Hepatic stellate cell (primary cell): ENCODE results near the gene TAF11L13.
"Not testable (repeated sequence)": the region's sequence is repeated elsewhere in the genome, so short reads cannot be mapped to it uniquely, and the experiment has no call there.

Source experiments
- DNase-seq: peaks from one replicate; pipeline ENCODE4 v3.0.0; 2011; ENCODE audit warnings: low spot score

Gene TAF11L13

DNA sequence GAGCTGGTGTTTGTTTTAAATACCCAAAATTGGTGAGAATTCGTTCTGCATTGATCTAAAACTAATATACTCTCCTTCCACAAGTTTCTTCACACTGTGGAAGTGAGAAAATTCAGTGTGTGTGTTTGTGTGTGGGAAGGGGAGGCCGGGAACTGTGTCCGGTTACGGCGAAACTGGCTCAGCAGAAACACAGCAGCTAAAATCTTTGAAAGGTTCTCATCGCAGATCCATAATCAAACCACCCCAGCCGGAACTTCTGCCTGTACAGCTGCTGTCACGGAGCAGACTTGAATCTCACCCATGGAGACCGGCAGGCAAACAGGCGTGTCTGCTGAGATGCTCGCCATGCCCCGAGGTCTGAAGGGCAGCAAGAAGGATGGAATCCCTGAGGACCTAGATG, at the start of gene TAF11L13:
TSS of gene TAF11L13 (plus strand) at position 301 of the 400 bp plus-strand sequence.
- not testable (repeated sequence) for DNase-seq

DNA sequence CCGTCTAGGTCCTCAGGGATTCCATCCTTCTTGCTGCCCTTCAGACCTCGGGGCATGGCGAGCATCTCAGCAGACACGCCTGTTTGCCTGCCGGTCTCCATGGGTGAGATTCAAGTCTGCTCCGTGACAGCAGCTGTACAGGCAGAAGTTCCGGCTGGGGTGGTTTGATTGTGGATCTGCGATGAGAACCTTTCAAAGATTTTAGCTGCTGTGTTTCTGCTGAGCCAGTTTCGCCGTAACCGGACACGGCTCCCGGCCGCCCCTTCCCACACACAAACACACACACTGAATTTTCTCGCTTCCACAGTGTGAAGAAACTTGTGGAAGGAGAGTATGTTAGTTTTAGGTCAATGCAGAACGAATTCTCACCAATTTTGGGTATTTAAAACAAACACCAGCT, 46.2 kb upstream of the TAF11L13 start, which contains the start of gene TAF11L7:
TSS of gene TAF11L7 (minus strand) at position 101 of the 400 bp plus-strand sequence.
- not testable (repeated sequence) for DNase-seq

DNA sequence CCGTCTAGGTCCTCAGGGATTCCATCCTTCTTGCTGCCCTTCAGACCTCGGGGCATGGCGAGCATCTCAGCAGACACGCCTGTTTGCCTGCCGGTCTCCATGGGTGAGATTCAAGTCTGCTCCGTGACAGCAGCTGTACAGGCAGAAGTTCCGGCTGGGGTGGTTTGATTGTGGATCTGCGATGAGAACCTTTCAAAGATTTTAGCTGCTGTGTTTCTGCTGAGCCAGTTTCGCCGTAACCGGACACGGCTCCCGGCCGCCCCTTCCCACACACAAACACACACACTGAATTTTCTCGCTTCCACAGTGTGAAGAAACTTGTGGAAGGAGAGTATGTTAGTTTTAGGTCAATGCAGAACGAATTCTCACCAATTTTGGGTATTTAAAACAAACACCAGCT, 41.0 kb upstream of the TAF11L13 start, which contains the start of gene TAF11L8:
TSS of gene TAF11L8 (minus strand) at position 101 of the 400 bp plus-strand sequence.
- DNase-seq, result not testable (repeated sequence)

DNA sequence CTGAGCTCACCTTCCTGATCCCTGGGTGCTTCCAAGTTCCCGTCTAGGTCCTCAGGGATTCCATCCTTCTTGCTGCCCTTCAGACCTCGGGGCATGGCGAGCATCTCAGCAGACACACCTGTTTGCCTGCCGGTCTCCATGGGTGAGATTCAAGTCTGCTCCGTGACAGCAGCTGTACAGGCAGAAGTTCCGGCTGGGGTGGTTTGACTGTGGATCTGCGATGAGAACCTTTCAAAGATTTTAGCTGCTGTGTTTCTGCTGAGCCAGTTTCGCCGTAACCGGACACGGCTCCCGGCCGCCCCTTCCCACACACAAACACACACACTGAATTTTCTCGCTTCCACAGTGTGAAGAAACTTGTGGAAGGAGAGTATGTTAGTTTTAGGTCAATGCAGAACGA, 37.6 kb upstream of the TAF11L13 start, which contains the start of gene TAF11L9:
TSS of gene TAF11L9 (minus strand) at position 140 of the 400 bp plus-strand sequence.
- DNase-seq, result not testable (repeated sequence)

DNA sequence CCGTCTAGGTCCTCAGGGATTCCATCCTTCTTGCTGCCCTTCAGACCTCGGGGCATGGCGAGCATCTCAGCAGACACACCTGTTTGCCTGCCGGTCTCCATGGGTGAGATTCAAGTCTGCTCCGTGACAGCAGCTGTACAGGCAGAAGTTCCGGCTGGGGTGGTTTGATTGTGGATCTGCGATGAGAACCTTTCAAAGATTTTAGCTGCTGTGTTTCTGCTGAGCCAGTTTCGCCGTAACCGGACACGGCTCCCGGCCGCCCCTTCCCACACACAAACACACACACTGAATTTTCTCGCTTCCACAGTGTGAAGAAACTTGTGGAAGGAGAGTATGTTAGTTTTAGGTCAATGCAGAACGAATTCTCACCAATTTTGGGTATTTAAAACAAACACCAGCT, 34.2 kb upstream of the TAF11L13 start, which contains the start of gene TAF11L10:
TSS of gene TAF11L10 (minus strand) at position 101 of the 400 bp plus-strand sequence.
- DNase-seq, result not testable (repeated sequence)

DNA sequence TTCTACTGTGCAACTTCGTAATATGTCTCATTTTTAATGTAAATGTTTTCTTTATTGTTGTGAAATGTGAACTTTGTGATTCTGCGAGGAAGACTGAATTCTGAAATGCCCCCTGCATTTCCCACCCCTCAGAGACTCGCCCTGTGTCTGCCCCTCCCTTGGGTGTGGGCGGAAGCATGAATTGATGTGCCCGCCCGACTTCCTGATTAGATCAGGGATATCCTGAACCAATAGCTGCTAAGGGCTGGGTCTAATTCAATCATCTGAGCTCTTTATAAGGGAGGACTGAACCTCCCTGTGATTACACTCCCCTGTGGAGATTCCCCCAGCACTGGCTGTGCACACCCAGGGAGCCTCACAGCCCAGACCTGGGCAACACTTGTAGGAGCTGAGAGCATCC, 28.0 kb upstream of the TAF11L13 start, which contains the start of gene TAF11L11:
TSS of gene TAF11L11 (plus strand) at position 304 of the 400 bp plus-strand sequence.
- DNase-seq, result not testable (repeated sequence)

DNA sequence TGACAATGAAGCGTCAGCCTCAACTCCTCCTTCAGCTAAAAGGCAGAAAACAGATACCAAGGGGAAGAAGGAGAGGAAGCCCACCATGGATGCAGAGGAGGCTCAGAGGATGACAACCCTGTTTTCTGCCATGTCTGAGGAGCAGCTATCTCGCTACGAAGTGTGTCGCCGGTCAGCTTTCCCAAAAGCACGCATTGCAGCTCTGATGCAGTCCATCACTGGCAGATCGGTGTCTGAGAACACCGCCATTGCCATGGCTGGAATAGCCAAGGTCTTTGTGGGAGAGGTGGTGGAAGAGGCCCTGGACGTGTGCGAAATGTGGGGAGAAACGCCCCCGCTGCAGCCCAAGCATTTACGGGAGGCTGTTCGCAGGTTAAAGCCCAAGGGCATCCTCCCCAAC, 26.9 kb upstream of the TAF11L13 start:
- no peak for DNase-seq

DNA sequence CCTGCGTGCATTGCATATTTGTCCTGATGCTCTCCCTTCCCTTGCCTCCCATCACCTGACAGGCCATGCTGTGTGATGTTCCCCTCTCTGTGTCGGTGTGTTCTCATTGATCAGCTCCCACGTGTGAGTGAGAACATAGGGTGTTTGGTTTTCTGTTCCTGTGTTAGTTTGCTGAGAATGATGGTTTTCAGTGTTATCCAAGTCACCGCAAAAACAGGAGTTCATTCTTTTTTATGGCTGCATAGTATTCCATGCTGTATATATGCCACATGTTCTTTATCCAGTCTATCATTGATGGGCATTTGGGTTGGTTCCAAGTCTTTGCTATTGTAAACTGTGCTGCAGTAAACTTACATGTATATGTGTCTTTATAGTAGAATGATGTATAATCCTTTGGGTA, 24.4 kb upstream of the TAF11L13 start:
- DNase-seq, result not testable (repeated sequence)

DNA sequence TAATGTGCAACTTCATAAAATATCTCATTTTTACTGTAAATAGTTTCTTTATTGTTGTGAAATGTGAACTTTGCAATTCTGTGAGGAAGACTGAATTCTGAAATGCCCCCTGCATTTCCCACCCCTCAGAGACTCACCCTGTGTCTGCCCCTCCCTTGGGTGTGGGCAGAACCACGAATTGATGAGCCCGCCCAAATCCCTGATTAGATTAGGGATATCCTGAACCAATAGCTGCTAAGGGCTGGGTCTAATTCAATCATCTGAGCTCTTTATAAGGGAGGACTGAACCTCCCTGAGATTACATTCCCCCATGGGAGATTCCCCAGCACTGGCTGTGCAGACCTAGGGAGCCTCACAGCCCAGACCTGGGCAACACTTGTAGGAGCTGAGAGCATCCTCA, 21.8 kb upstream of the TAF11L13 start, which contains the start of gene TAF11L12:
TSS of gene TAF11L12 (plus strand) at position 301 of the 400 bp plus-strand sequence.
- DNase-seq, result not testable (repeated sequence)

DNA sequence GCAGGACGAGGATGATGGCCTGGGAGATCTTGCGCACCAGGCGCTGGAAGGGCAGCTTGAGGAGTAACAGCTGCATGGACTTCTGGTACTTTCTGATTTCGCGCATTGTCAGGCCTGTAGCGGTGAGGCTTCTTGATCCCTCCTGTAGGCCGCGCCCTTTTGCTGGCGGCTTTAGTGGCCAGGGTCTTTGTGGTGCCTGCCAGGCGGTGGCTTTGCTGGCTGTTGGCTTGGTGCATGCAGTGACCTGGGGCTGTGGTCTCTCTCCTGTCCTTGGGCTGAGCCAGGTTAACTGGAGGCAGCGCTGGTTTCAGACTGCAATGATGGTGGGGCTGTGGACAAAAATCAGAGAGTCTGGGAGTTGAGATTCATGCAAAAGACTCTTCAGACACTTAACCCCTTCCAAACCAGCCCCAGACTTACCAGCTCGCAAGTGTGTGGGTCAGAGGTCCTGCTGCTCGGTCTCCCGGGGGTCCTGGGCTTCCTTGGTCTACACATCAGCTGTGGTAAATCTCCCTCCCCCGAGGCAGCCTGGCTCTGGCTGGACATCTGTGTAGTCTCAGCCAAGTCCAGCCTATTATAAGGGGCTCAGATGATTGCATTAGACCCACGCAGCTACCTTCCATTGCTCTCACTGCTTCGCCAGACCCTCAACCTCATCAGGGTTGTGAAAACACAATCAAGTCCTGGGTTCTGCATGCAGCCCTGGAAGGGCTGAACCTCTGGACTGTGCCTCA, 16.8 kb upstream of the TAF11L13 start:
- no peak for DNase-seq

DNA sequence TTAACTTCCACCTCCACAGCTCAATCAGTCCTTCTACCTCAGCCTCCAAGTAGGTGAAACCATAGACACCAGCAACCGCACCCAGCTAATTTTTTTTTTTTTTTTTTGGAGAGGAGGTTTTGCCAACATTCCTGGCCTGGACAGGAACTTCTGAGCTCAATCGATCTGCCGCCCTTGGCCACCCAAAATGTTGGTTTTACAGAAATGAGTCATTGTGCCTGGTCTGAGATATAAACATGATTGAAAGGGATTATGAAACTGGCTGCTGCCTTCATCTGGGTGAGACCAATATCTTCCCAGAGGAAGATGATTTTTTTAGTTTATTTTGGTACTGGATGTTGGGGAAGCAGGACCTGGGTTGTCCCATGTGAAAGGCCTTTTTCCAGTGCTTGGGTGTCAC, 12.5 kb upstream of the TAF11L13 start:
- no peak for DNase-seq

DNA sequence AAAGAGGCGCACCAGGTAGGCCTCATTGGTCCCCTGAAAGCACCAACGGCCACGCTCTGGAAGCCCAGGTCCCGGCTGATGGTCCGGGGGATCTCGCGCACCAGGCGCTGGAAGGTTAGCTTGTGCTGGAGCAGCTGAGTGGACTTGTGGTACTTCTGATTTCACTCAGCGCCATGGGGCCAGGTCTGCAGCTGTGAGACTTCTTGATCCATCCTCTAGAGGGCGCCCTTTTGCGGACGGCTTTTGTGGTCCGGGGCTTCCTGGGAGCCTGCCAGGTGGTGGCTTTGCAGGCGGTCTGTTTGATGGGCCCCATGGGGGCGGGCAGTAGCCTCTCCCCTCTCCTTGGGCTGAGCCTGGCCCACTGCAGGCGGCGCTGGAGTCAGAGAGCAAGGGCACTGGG, 11.3 kb upstream of the TAF11L13 start:
- DNase-seq, result no peak

DNA sequence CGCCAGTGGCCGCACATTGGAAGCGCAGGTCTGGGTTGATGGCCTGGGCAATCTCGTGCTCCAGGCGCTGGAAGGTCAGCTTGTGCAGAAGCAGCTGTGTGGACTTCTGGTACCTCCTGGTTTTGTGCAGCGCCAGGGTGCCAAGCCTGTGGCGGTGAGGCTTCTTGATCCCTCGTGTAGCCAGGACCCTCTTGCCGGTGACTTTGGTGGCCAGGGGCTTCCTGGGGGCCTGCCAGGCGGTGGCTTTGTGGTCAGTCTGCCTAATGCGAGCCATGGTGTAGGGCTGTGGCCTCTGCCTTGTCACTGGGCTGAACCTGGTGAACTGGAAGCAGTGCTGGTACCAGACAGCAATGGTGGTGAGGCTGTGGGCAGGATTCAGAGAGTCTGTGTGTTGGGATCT, 6.2 kb upstream of the TAF11L13 start:
- DNase-seq, result no peak

DNA sequence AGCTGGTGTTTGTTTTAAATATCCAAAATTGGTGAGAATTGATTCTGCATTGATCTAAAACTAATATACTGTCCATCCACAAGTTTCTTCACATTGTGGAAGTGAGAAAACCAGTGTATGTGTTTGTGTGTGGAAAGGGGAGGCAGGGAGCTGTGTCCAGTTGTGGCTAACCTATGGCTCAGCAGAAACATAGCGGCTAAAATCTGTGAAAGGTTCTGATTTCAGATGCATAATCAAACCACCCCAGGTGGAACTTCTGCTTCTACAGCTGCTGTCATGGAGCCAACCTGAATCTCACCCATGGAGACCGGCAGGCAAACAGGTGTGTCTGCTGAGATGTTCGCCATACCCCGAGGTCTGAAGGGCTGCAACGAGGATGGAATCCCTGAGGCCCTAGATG, 2.3 kb downstream of the TAF11L13 start, which contains the start of gene TAF11L14:
TSS of gene TAF11L14 (plus strand) at position 301 of the 400 bp plus-strand sequence.
- no peak for DNase-seq

DNA sequence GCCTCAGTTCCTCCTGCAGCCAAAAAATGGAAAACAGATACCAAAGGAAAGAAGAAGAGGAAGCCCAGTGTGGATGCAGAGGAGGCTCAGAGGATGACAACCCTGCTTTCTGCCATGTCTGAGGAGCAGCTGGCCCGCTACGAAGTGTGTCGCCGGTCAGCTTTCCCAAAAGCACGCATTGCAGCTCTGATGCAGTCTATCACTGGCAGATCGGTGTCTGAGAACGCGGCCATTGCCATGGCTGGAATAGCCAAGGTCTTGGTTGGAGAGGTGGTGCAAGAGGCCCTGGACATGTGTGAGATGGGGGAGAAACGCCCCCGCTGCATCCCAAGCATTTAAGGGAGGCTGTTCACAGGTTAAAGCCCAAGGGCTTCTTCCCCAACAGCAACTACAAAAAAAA, 17.3 kb downstream of the TAF11L13 start:
- DNase-seq, result not testable (repeated sequence)

DNA sequence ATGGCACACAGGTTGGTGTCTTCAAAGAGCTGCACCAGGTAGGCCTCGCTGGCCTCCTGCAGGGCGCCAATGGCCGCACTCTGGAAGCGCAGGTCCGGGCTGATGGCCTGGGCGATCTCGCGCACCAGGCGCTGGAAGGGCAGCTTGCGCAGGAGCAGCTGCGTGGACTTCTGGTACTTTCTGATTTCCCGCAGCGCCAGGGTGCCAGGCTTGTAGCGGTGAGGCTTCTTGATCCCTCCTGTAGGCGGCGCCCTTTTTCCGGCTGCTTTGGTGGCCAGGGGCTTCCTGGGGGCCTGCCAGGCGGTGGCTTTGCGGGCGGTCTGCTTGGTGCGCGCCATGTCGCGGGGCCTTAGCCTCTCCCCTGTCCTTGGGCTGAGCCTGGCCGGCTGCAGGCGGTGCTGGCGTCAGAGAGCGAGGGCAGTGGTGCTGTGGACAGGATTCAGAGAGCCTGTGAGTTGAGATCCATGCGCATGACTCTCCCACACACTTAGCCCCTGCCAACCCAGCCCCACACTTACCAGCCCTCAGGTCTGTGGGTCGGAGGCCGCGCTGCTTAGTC, 23.4 kb downstream of the TAF11L13 start:
- not testable (repeated sequence) for DNase-seq

DNA sequence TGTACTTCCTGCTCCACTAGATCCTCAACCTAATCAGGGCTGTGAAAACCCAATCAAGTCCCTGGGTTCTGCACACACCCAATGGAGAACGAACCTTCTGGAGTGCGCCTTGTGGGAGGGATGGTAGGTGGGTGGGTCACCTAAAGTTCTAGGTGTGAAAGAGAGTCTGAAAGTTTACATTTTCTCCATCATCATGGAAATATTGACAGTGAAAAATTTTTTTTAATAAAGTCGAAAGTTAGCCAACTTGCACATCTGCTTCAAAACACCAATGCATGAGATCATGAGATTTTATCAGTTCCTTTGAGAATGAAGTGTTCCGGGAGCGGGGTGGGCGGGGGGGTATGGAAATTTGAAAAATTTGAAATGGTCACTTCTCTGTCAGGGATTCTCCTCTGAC, 24.0 kb downstream of the TAF11L13 start:
- DNase-seq, result no peak

DNA sequence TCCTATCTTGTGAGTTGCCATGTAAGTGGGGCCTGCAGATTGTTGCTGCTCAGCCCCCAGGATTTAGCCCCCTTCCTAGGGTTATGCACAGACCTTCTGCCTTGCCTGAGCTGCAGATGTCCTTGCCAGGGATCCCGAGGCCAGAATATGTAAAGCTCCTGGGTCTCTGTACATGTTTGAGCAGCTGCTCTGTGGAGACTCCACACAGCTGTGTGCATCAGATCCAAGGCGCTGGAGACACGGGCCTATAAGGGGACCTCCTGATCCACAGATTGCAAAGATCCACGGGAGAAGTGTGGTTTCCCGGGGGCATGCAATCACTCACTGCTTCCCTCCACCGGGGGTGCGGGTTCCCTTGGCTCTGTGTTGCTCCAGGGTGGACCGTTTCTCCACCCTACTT, 31.3 kb downstream of the TAF11L13 start:
- no peak for DNase-seq

DNA sequence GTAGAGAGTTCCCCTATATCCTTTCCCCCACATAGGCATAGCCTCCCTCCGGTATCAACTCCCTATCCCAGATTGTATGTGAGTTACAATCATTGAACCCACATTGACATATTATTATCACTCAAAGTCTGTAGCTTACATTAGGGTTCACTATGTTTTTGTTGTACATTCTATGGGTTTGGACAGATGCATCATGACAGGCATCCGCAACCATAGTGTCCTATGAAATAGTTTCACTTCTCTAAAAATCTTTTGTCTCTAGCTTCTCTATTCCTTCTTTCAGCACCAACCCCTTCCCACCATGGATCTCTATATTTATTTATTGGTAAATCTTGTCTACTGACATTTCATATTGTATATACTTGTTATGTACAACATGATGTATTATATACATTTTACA, 33.9 kb downstream of the TAF11L13 start:
- DNase-seq, result no peak

DNA sequence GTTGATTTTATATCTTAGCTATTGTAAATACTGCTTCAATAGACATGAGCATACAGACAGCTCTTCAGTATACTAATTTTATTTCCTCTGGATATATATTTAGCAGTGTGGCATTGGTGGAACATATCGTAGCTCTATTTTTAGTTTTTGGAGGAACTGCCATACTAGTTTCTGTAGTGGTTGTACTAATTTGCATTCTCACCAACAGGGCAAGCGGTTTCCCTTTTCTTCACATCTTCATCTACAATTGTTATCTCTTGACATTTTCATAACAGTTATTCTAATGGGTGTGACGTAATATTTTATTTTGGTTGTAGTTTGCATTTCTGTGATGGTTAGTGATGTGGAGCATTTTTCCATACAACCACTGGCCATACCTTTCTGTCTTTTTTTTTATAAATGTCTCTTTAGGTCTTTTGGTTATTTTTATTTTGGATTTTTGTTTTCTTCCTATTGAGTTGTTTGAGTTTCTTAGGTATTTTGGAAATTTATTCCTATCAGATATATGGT, 34.9 kb downstream of the TAF11L13 start:
- DNase-seq, result no peak

DNA sequence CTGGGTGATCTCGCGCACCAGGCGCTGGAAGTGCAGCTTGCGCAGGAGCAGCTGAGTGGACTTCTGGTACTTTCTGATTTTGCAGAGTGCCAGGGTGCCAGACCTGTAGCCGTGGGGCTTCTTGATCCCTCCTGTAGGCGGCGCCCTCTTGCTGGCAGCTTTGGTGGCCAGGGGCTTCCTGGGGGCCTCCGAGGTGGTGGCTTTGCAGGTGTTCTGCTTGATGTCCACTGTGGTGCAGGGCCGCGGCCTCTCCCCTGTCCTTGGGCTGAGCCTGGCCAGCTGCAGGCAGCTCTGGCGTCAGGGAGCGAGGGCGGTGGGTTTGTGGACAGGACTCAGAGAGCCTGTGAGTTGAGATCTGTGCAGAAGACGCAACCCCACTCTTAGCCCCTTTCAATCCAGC, 38.5 kb downstream of the TAF11L13 start:
- DNase-seq, result no peak

DNA sequence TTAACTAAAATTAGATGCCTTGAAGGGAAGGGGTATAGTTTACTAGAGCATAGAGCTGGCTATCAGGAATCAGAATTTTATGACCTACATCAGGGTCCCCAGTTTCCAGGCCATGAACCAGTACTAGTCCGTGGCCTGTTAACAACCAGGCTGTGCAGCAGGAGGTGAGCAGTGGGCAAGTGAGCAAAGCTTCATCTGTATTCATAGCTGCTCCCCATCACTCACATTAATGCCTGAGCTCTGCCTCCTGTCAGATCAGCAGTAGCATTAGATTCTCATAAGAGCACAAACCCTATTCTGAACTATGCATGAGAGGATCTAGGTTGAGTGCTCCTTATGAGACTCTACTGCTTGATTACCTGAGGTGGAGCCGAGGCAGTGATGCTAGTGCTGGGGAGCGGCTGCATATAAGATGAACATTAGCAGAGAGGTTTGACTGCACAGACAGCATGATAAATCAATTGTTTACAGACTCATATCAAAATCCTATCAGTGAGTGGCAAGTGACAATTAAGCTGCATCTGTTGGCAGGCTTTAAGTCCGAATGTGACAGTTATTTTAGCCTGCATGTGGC, 47.0 kb downstream of the TAF11L13 start:
- no peak for DNase-seq
